ENCODE measurements around the gene SPON1. TPM values are rescaled to one million over a fixed set of nuclear protein-coding genes. Genes with fewer than 3 reads are reported as not detected.
A peak's percentile ranks its signal among the peaks of the same experiment; 100 is the strongest.
"Not testable (repeated sequence)": the region's sequence is repeated elsewhere in the genome, so short reads cannot be mapped to it uniquely, and the experiment has no call there.

SPON1 gene
- total and polyA plus RNA-seq, 2 donors (not counting 1 experiment from before 2014, with no cell fraction given): 0.30 TPM; not detected in 1

- Mint-ChIP-seq H3K9me3 (ENCODE audit: insufficient read depth) (peaks cover 5% of the 10 kb centered on the region), H3K4me1 (peaks cover 43% of the 10 kb centered on the region), H3K4me3 (peak overlapping the region; percentile 60), H3K27ac (peak overlapping the region; percentile 80), H3K27me3 (no peaks in the 10 kb centered on the region)
- H2AFZ ChIP-seq (ENCODE audit: insufficient read depth, low read depth, low read length, poor library complexity, severe bottlenecking): no peak overlapping the region
- peak overlapping the region; percentile 72 for H3K4me2 ChIP-seq (replicated peaks; ENCODE audit: low read depth, low read length, poor library complexity, severe bottlenecking)
- no peaks in the 10 kb centered on the region for H3K9me3 ChIP-seq (ENCODE audit: control extremely low read depth in 1 of 3, control insufficient read depth in 2 of 3, insufficient read depth in 1 of 3, low read length in 2 of 3)
- DNase-seq: peak; percentile 22
- WGBS (ENCODE audit: insufficient coverage): 0% methylated on average over 1 of the region's 2 CpGs
- no peaks in the 10 kb centered on the region for H3K36me3 ChIP-seq (replicated peaks in 1 of 2; ENCODE audit: control extremely low read depth in 1 of 2, control insufficient read depth in 1 of 2, extremely low read depth in 1 of 2, insufficient read depth in 2 of 2, low read length in 1 of 2)
- ChIA-PET CTCF (interaction anchor here (1.0 kb wide), 1 partner anchor 59 kb away, joined by 3 read pairs; no protein-coding TSS in a partner anchor), POLR2A (interaction anchor here (0.6 kb wide), 1 partner anchor 56 kb away, joined by 3 read pairs; no protein-coding TSS in a partner anchor)
- no peak overlapping the region for H3K27ac ChIP-seq (ENCODE audit: low read length in 2 of 2)
- no peaks in the 10 kb centered on the region for H4K20me1 ChIP-seq (ENCODE audit: control insufficient read depth, insufficient read depth, low read length, poor library complexity, severe bottlenecking)
- H3K27me3 ChIP-seq (replicated peaks in 1 of 4; ENCODE audit: control extremely low read depth in 1 of 4, control insufficient read depth in 3 of 4, insufficient read depth in 4 of 4, low read length in 3 of 4): peaks cover 0 to 3% (median 0%) of the 10 kb centered on the region in 4 experiments
- H3K79me2 ChIP-seq (ENCODE audit: control insufficient read depth, insufficient read depth, low read length): no peaks in the 10 kb centered on the region
- intact Hi-C loops (cut with micrococcal nuclease): no loop called here
- TF ChIP-seq EZH2 (IDR thresholded peaks at IDR 0.05; ENCODE audit: borderline replicate concordance, insufficient read depth, low read depth, low read length, poor library complexity, severe bottlenecking): no peak
- TF ChIP-seq CTCF (IDR thresholded peaks at IDR 0.05): no peak
- H3K9ac ChIP-seq (ENCODE audit: low read length): no peak overlapping the region
- peak; percentile 28 for ATAC-seq (ENCODE audit: low read depth)
- H3K4me1 ChIP-seq (ENCODE audit: control insufficient read depth in 2 of 2, insufficient read depth in 2 of 2, low read length in 2 of 2): peaks cover 33 to 35% of the 10 kb centered on the region in 2 donors
- no peak overlapping the region for H3K4me3 ChIP-seq (ENCODE audit: control extremely low read depth in 1 of 5, extremely low read depth in 1 of 5, insufficient read depth in 1 of 5, low read depth in 2 of 5, low read length in 4 of 5)
Observed at GRCh38 chr11:13924801-13925327, 37.7 kb upstream of the SPON1 start.

- H2AFZ ChIP-seq (ENCODE audit: insufficient read depth, low read depth, low read length, poor library complexity, severe bottlenecking); H3K27ac ChIP-seq (ENCODE audit: low read length in 2 of 2); CTCF ChIA-PET; POLR2A ChIA-PET; H3K9me3 Mint-ChIP-seq (ENCODE audit: insufficient read depth); H3K4me2 ChIP-seq (replicated peaks; ENCODE audit: low read depth, low read length, poor library complexity, severe bottlenecking); H4K20me1 ChIP-seq (ENCODE audit: control insufficient read depth, insufficient read depth, low read length, poor library complexity, severe bottlenecking); H3K79me2 ChIP-seq (ENCODE audit: control insufficient read depth, insufficient read depth, low read length); H3K27me3 ChIP-seq (replicated peaks in 1 of 4; ENCODE audit: control extremely low read depth in 1 of 4, control insufficient read depth in 3 of 4, insufficient read depth in 4 of 4, low read length in 3 of 4); H3K27me3 Mint-ChIP-seq; DNase-seq; H3K9me3 ChIP-seq (ENCODE audit: control extremely low read depth in 1 of 3, control insufficient read depth in 2 of 3, insufficient read depth in 1 of 3, low read length in 2 of 3); H3K4me3 Mint-ChIP-seq; H3K4me3 ChIP-seq (ENCODE audit: control extremely low read depth in 1 of 5, extremely low read depth in 1 of 5, insufficient read depth in 1 of 5, low read depth in 2 of 5, low read length in 4 of 5); H3K9ac ChIP-seq (ENCODE audit: low read length); H3K27ac Mint-ChIP-seq; intact Hi-C loops (cut with micrococcal nuclease); ATAC-seq (ENCODE audit: low read depth); H3K36me3 ChIP-seq (replicated peaks in 1 of 2; ENCODE audit: control extremely low read depth in 1 of 2, control insufficient read depth in 1 of 2, extremely low read depth in 1 of 2, insufficient read depth in 2 of 2, low read length in 1 of 2): not testable (repeated sequence)
- WGBS (ENCODE audit: insufficient coverage): 100% methylated on average over 4 of the region's 5 CpGs
- peaks cover 43% of the 10 kb centered on the region for H3K4me1 Mint-ChIP-seq
- peaks cover 33 to 35% of the 10 kb centered on the region in 2 donors for H3K4me1 ChIP-seq (ENCODE audit: control insufficient read depth in 2 of 2, insufficient read depth in 2 of 2, low read length in 2 of 2)
Observed at GRCh38 chr11:13926366-13926765, 36.2 kb upstream of the SPON1 start.

Data from B cell (primary cell).